Raji (cell line): ENCODE measurements around the gene DCLK2.

ENCODE experiments used
- POLR2A ChIP-seq: IDR thresholded peaks from 2 replicates; pipeline ENCODE4 v1.6.1; 2011; ENCODE audit warnings: low read depth, low read length, control low read depth; ENCODE audit not compliant: insufficient read depth

The DCLK2 gene

GRCh38 chr4:150123796-150124677 is 45.8 kb downstream of the DCLK2 start:
- no peak for TF ChIP-seq POLR2A

GRCh38 chr4:150126201-150126863 is 48.1 kb downstream of the DCLK2 start:
- TF ChIP-seq POLR2A = no peak

- no peak for TF ChIP-seq POLR2A
These were observed 48.6 kb downstream of the DCLK2 start for GRCh38 chr4:150126864-150127203.

GRCh38 chr4:150127757-150128156 is 49.5 kb downstream of the DCLK2 start:
- TF ChIP-seq POLR2A = no peak

GRCh38 chr4:150130933-150131332 is 52.7 kb downstream of the DCLK2 start:
- no peak for TF ChIP-seq POLR2A

GRCh38 chr4:150131581-150132228 is 53.5 kb downstream of the DCLK2 start:
- no peak for TF ChIP-seq POLR2A

GRCh38 chr4:150133605-150134004 is 55.4 kb downstream of the DCLK2 start:
- no peak for TF ChIP-seq POLR2A

GRCh38 chr4:150135134-150135772 is 57.0 kb downstream of the DCLK2 start:
- no peak for TF ChIP-seq POLR2A

GRCh38 chr4:150136036-150136435 is 57.8 kb downstream of the DCLK2 start:
- TF ChIP-seq POLR2A = no peak

- TF ChIP-seq POLR2A = no peak
These were observed 58.2 kb downstream of the DCLK2 start for GRCh38 chr4:150136481-150136880.

- TF ChIP-seq POLR2A = no peak
These were observed 61.1 kb downstream of the DCLK2 start for GRCh38 chr4:150139297-150139865.

GRCh38 chr4:150140774-150141400 is 62.6 kb downstream of the DCLK2 start:
- TF ChIP-seq POLR2A = no peak

GRCh38 chr4:150141756-150142155 is 63.5 kb downstream of the DCLK2 start:
- no peak for TF ChIP-seq POLR2A

GRCh38 chr4:150142831-150143230 is 64.6 kb downstream of the DCLK2 start:
- TF ChIP-seq POLR2A = no peak

- no peak for TF ChIP-seq POLR2A
These were observed 67.1 kb downstream of the DCLK2 start for GRCh38 chr4:150145090-150145945.
